HG03175 (cell line): ENCODE results near the gene SH3BP4.

ENCODE experiments used
- ATAC-seq: cut with Tn5 transposase; IDR thresholded peaks from one replicate; pipeline ENCODE4 v1.9.1; 2021; ENCODE audit warnings: mild to moderate bottlenecking, moderate library complexity; ENCODE audit not compliant: unreplicated experiment

Gene SH3BP4

DNA sequence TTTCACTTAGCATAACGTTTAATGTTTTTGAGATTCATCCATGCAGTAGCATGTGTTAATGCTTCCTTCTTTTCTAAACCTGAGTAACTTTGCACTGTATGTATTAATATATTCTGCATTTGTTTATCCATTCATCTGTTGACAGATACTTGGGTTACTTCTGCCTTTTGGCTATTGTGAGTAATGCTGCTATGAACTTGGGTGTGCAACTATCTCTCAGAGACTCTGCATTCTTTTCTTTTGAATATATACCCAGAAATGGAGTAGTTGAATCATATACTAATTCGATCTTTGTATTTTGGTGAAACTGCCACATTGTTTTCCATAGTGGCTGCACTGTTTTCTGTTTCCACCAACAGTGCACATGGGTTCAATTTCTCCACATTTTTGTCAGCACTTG, 128.3 kb downstream of the SH3BP4 start:
- ATAC-seq, result no peak

- no peak for ATAC-seq
These were observed 130.9 kb downstream of the SH3BP4 start for GRCh38 chr2:235082578-235083338.

DNA sequence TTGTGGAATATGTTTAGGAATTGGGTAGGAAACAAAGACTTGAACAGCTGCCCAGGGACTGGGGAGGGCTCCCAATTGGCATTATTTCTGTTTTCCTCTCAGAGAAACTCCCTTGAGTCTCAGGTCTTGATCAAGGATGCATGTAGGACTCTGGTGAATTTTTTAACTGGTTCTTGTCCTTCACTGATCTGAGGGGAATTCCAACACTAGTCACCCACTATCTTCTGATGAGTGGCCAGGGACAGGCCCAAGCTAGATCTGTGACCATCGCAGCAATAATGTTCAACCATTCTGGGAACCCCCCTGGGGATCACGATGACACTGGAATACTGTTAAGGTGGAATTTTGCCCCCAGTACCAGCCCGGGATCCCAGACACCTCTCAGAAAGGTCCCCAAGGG, 132.0 kb downstream of the SH3BP4 start:
- ATAC-seq, result no peak

GRCh38 chr2:235084424-235084823, 132.6 kb downstream of the SH3BP4 start:
- ATAC-seq, result no peak

GRCh38 chr2:235085476-235085875, 133.7 kb downstream of the SH3BP4 start:
- ATAC-seq, result no peak

GRCh38 chr2:235086481-235087184, 134.8 kb downstream of the SH3BP4 start:
- ATAC-seq, result no peak

DNA sequence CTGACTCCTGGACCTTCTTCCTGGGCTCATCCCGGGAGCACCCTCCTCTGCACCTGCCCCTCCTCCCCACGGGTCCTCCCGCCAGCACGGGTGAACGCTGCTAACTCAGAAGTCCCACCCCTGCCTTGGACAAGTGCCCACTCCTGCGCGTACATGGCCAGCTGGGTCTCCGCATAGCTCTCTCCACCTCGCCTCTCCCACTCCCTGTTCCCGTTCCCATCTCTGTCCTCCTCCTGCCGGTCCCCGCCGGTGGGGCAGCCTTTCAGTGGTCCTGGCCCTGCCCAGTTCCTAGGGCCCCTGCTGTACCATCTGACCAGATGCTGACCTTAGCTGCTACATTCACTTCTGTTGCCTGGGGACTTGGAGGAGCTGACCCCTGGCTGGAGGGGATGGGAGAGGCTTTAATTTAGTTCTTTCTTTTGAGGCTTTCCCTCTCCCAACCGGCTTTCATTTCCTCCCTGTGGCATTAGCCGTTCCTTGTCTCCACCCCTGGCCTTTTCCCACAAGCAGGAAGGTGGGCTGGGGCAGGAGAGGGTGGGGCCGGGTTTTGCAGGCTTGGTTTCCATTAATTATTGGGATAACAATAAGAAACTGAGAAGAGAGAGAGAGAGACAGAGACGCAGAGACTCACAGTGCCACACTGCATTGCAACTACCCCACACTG, 136.1 kb downstream of the SH3BP4 start:
- no peak for ATAC-seq

DNA sequence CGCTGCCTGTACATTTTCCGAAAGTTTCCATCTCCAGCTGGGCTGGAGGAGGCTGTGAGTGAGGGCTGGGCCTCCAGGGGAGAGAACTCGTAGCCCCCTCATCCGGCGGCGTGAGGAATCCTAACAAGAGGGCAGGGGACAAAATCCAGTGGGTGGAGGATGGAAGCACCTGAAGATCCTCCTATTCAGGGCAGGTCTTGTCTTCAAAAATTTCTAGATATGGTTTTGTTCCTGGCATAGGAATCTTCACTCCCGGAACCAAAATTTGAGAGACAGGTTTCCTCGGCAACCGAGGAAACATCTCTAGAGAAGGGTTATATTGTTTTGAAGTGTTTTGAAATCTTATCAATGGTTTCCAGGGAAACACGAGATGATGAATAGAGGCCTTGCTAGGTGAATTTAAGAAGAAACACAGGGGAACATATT, 136.7 kb downstream of the SH3BP4 start:
- ATAC-seq, result no peak

GRCh38 chr2:235091421-235091820, 139.6 kb downstream of the SH3BP4 start:
- ATAC-seq, result no peak

- ATAC-seq, result no peak
These were observed 140.2 kb downstream of the SH3BP4 start for GRCh38 chr2:235091983-235092382.

DNA sequence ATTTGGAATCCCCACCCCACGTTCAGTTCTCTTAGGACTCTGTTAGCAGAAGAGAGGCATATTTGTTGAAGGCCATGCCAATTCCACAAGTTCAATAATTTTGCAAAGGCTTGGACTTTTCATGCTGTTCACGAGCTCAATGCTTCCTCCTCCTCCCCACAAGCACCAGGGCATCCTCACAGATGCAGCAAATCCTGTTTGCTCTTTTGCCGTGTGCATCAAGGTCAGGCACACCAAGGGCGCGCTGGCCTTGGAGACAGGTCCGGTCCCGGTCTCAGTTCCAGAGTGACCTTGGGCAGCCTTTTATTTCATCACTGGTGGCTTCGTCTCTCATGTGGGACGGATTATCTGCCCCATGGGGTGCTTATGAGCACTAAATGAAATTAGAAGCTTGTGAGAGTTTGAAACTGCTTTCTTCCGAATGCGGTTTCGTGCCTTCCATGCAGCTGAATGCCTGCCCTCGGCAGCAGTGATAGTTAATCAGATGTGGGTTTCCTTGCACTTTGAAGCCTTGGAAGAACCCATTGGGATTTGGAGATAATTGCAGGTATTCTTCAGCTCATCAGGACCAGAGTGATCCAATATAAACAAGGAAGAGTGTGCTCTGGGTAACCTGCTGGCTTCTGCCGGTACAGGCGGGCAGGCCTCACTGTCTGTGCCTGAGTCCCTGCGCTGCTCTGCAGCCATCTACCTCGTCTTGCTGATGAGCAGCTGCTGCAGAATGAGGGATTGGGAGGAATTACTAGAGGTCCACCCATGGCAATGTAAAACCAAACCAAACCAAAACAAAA, 140.8 kb downstream of the SH3BP4 start:
- no peak for ATAC-seq

DNA sequence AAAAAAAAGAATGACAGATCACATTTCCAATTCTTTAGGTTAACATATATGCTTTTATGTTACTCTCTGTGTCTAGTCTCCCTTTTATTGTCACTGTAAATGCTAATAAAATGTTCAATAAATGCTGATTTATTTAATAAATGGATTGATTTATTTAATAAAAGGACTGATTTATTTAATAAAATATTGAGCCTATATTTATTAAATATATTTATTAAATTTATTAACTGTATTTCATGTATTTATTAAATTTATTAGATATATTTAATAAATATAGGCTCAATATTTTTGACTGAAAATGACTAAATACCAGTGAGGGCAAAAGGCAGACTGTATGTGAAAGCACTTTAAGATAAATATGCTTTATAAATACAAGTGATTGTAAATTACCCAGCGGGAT, 142.6 kb downstream of the SH3BP4 start:
- no peak for ATAC-seq

DNA sequence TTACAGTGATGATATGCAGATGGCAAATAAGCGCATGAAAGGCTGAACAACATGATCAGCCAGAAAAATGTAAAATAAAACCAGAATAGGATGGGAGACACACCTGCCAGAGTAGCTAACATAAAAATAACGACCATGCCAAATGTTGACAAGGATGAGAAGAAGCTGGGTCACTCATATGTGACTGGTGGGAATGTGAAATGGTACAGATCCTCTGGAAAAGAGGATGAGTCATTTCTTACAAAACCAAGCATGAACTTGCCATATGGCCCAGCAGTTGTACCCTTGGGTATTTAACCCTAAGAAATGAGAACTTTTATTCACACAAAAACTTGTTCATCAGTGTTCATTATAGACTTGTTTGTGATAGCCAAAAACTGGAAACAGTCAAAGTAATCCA, 143.8 kb downstream of the SH3BP4 start:
- ATAC-seq, result no peak

- no peak for ATAC-seq
These were observed 144.6 kb downstream of the SH3BP4 start for GRCh38 chr2:235096447-235096846.

GRCh38 chr2:235097196-235097595, 145.4 kb downstream of the SH3BP4 start:
- ATAC-seq, result no peak

- ATAC-seq, result no peak
These were observed 146.5 kb downstream of the SH3BP4 start for GRCh38 chr2:235098269-235098668.

DNA sequence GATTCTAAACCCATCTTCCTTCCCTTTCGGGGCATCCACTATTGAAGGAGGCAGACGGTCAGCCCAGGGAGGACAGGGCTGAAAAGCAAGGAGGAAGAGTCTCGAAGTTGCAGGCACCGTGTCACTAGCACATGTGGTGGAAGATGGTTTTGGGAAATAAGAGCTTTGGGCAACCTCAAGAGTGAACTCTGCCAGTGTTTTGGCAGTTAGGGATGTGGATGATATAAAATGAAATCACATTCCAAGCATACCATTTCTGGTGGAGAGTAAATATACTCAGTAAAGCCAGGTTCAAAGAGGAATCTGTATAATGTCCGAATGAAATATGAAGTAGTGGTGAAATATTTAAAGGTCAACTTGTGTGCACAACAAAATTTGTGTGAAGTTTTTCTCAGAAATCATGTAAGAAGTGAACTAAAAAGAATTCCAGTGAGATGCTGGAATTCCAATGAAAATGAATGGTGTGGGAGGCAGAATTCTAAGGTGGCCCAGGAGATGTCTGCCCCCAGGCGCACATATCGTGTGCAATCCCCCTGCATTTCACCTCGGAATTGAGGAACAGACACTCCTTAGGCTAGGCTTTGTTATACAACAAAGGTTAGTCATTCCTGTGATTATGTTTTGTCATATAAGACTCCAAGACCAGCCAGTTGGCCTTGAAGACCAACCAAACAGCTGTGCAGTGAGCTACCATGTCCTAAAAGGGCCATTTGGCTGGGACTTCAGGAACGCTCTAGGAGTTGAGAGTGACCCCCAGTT, 147.1 kb downstream of the SH3BP4 start:
- ATAC-seq, result no peak

GRCh38 chr2:235102896-235103295, 151.1 kb downstream of the SH3BP4 start:
- no peak for ATAC-seq
